OCI-LY1 (cell line): ENCODE measurements around the gene PLXNA2.

Experiments used
- EZH2 ChIP-seq: fragments of 200-600 bp; sonication (generic), shearing (Covaris generic); IDR thresholded peaks from 2 replicates; pipeline ENCODE4 v1.8.0; 2017; ENCODE audit warnings: borderline replicate concordance, mixed run types, mild to moderate bottlenecking, antibody characterized with exemption, low read length, moderate library complexity, mixed read lengths
- TF ChIP-seq, protein P1 (sequence below): fragments of 200-600 bp; sonication (generic), shearing (Covaris generic); IDR thresholded peaks from 2 replicates; pipeline ENCODE4 v1.5.1; 2017; ENCODE audit warnings: mild to moderate bottlenecking, antibody characterized with exemption, low read length, moderate library complexity, mixed read lengths

DNA sequence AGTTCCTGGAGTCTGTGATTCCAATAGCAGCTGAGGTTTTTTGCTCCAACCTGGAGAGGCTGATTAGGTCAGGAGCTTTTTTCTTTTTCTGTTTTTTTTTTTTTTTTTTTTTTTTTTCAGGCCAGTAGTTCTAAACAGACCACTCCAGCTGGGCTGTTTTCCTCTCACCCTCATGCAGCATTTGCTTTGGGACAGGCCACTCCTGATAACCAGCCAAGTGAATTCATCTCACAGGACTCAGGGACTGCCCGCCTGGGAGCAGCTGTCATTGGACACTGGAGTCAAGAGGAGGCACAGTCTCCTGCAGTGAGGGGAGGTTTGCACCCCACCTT is 22.9 kb downstream of the PLXNA2 start:
- TF ChIP-seq, protein P1, sequence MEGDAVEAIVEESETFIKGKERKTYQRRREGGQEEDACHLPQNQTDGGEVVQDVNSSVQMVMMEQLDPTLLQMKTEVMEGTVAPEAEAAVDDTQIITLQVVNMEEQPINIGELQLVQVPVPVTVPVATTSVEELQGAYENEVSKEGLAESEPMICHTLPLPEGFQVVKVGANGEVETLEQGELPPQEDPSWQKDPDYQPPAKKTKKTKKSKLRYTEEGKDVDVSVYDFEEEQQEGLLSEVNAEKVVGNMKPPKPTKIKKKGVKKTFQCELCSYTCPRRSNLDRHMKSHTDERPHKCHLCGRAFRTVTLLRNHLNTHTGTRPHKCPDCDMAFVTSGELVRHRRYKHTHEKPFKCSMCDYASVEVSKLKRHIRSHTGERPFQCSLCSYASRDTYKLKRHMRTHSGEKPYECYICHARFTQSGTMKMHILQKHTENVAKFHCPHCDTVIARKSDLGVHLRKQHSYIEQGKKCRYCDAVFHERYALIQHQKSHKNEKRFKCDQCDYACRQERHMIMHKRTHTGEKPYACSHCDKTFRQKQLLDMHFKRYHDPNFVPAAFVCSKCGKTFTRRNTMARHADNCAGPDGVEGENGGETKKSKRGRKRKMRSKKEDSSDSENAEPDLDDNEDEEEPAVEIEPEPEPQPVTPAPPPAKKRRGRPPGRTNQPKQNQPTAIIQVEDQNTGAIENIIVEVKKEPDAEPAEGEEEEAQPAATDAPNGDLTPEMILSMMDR: no peak
- TF ChIP-seq EZH2: no peak
